ENCODE results near the gene RUFY1.

- TF ChIP-seq NFYB (CRISPR knock-in tag; conservative IDR thresholded peaks at IDR 0.05; ENCODE audit: low read depth), result no peak
- TF ChIP-seq, protein P1, sequence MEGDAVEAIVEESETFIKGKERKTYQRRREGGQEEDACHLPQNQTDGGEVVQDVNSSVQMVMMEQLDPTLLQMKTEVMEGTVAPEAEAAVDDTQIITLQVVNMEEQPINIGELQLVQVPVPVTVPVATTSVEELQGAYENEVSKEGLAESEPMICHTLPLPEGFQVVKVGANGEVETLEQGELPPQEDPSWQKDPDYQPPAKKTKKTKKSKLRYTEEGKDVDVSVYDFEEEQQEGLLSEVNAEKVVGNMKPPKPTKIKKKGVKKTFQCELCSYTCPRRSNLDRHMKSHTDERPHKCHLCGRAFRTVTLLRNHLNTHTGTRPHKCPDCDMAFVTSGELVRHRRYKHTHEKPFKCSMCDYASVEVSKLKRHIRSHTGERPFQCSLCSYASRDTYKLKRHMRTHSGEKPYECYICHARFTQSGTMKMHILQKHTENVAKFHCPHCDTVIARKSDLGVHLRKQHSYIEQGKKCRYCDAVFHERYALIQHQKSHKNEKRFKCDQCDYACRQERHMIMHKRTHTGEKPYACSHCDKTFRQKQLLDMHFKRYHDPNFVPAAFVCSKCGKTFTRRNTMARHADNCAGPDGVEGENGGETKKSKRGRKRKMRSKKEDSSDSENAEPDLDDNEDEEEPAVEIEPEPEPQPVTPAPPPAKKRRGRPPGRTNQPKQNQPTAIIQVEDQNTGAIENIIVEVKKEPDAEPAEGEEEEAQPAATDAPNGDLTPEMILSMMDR (IDR thresholded peaks at IDR 0.05), result no peak
- TF ChIP-seq MAX (CRISPR knock-in tag; IDR thresholded peaks at IDR 0.05), result no peak
- TF ChIP-seq, protein P2, sequence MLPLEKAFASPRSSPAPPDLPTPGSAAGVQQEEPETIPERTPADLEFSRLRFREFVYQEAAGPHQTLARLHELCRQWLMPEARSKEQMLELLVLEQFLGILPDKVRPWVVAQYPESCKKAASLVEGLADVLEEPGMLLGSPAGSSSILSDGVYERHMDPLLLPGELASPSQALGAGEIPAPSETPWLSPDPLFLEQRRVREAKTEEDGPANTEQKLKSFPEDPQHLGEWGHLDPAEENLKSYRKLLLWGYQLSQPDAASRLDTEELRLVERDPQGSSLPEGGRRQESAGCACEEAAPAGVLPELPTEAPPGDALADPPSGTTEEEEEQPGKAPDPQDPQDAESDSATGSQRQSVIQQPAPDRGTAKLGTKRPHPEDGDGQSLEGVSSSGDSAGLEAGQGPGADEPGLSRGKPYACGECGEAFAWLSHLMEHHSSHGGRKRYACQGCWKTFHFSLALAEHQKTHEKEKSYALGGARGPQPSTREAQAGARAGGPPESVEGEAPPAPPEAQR (CRISPR knock-in tag; IDR thresholded peaks at IDR 0.05), result no peak
- no peak for TF ChIP-seq MYBL2 (CRISPR knock-in tag; IDR thresholded peaks at IDR 0.05)
- no peak for TF ChIP-seq JUN (CRISPR knock-in tag; IDR thresholded peaks at IDR 0.05)
- TF ChIP-seq PREB (CRISPR knock-in tag; IDR thresholded peaks at IDR 0.05; ENCODE audit: borderline replicate concordance), result no peak
- no peak for TF ChIP-seq ZBTB21 (CRISPR knock-in tag; IDR thresholded peaks at IDR 0.05; ENCODE audit: borderline replicate concordance)
- TF ChIP-seq, protein P3, sequence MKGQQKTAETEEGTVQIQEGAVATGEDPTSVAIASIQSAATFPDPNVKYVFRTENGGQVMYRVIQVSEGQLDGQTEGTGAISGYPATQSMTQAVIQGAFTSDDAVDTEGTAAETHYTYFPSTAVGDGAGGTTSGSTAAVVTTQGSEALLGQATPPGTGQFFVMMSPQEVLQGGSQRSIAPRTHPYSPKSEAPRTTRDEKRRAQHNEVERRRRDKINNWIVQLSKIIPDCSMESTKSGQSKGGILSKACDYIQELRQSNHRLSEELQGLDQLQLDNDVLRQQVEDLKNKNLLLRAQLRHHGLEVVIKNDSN (CRISPR knock-in tag; IDR thresholded peaks at IDR 0.05), result no peak
- TF ChIP-seq ARID4B (CRISPR knock-in tag; IDR thresholded peaks at IDR 0.05; ENCODE audit: borderline replicate concordance), result no peak
- TF ChIP-seq ESRRA (CRISPR knock-in tag; IDR thresholded peaks at IDR 0.05; ENCODE audit: borderline replicate concordance), result no peak
- no peak for TF ChIP-seq ZNF138 (CRISPR knock-in tag; conservative IDR thresholded peaks at IDR 0.05)
- no peak for TF ChIP-seq CBFB (CRISPR knock-in tag; IDR thresholded peaks at IDR 0.05; ENCODE audit: low read depth)
- no peak for TF ChIP-seq OVOL2 (CRISPR knock-in tag; IDR thresholded peaks at IDR 0.05; ENCODE audit: borderline replicate concordance)
Observed at GRCh38 chr5:179542170-179542569, 8.2 kb upstream of the RUFY1 start.
